OCI-LY3 (cell line): ENCODE results near the gene TEAD1.

Experiments
- H2AFZ ChIP-seq: fragments of 200-600, 300-600 bp; shearing (Covaris generic); 2 replicates; pipeline ENCODE4 v1.6.0; 2014; ENCODE audit warnings: antibody characterized with exemption, low read depth, low read length
- H3K27ac ChIP-seq: fragments of 200-600, 300-600 bp; sonication (generic); 2 replicates; pipeline ENCODE4 v1.5.1; 2014; ENCODE audit warnings: mild to moderate bottlenecking, low read length, moderate library complexity, mixed read lengths
- H3K27me3 ChIP-seq: fragments of 200-600, 300-600 bp; sonication (generic); 2 replicates; pipeline ENCODE4 v1.6.1; 2014; ENCODE audit warnings: low read depth, low read length, mixed read lengths
- H3K36me3 ChIP-seq: fragments of 200-600, 300-600 bp; sonication (generic); replicated peaks from 2 replicates; pipeline ENCODE3; 2014; ENCODE audit warnings: low read depth, low read length, mixed read lengths
- H3K4me1 ChIP-seq: fragments of 300-600, 200-600 bp; sonication (generic); 2 replicates; pipeline ENCODE4 v1.6.1; 2014; ENCODE audit warnings: low read length, mixed read lengths
- H3K4me2 ChIP-seq: fragments of 200-600, 300-600 bp; sonication (generic); 2 replicates; pipeline ENCODE4 v1.6.1; 2014; ENCODE audit warnings: low read length, mixed read lengths
- H3K4me3 ChIP-seq: fragments of 300-600, 200-600 bp; sonication (generic); 2 replicates; pipeline ENCODE4 v1.5.1; 2014; ENCODE audit warnings: antibody characterized with exemption, mild to moderate bottlenecking, low read length, moderate library complexity
- H3K79me2 ChIP-seq: fragments of 300-600, 200-600 bp; shearing (Covaris generic); 2 replicates; pipeline ENCODE4 v1.6.1; 2014; ENCODE audit warnings: mild to moderate bottlenecking, low read length, mixed read lengths
- H3K9ac ChIP-seq: fragments of 300-600, 200-600 bp; shearing (Covaris generic); 2 replicates; pipeline ENCODE4 v1.6.0; 2014; ENCODE audit warnings: mild to moderate bottlenecking, low read length, moderate library complexity
- H3K9me3 ChIP-seq: fragments of 200-600, 300-600 bp; shearing (Covaris generic); 2 replicates; pipeline ENCODE4 v1.6.1; 2014; ENCODE audit warnings: low read length, mixed read lengths; ENCODE audit not compliant: insufficient read depth
- H4K20me1 ChIP-seq: fragments of 200-600, 300-600 bp; sonication (generic); 2 replicates; pipeline ENCODE4 v1.6.1; 2016; ENCODE audit warnings: low read length, mixed read lengths; ENCODE audit not compliant: insufficient read depth
- CTCF ChIP-seq: fragments of 200-600, 300-600 bp; sonication (generic); IDR thresholded peaks from 2 replicates; pipeline ENCODE4 v1.5.1; 2014; ENCODE audit warnings: antibody characterized with exemption, low read length, low read depth
- EZH2phosphoT487 ChIP-seq: fragments of 200-600 bp; shearing (Covaris generic); IDR thresholded peaks from 2 replicates; pipeline ENCODE4 v1.6.1; 2018; ENCODE audit warnings: antibody characterized with exemption, mixed run types, low read depth

The TEAD1 gene

GRCh38 chr11:12901874-12902481, 227.8 kb downstream of the TEAD1 start:
- Histone ChIP-seq H4K20me1 (no peaks in the 10 kb centered on the region), H3K9ac (no peak overlapping the region), H3K9me3 (no peaks in the 10 kb centered on the region), H3K36me3 (no peaks in the 10 kb centered on the region), H3K27ac (no peak overlapping the region), H3K4me1 (peaks cover 12% of the 10 kb centered on the region; the same call in 1 of the 2 replicates), H3K79me2 (no peaks in the 10 kb centered on the region), H3K27me3 (no peaks in the 10 kb centered on the region; the same call in 1 of the 2 replicates), H2AFZ (no peak overlapping the region), H3K4me2 (no peak overlapping the region), H3K4me3 (no peak overlapping the region)
- TF ChIP-seq EZH2phosphoT487: no peak
- TF ChIP-seq CTCF: no peak

- peaks cover 12% of the 10 kb centered on the region; the same call in 1 of the 2 replicates for H3K4me1 ChIP-seq
- H3K27me3 ChIP-seq: no peaks in the 10 kb centered on the region; the same call in 1 of the 2 replicates
- H3K79me2 ChIP-seq: no peaks in the 10 kb centered on the region
- H3K9ac ChIP-seq: no peak overlapping the region
- no peak overlapping the region for H2AFZ ChIP-seq
- H4K20me1 ChIP-seq: no peaks in the 10 kb centered on the region
- TF ChIP-seq CTCF (no peak), EZH2phosphoT487 (no peak)
- no peak overlapping the region for H3K4me2 ChIP-seq
- no peaks in the 10 kb centered on the region for H3K9me3 ChIP-seq
- no peak overlapping the region for H3K4me3 ChIP-seq
- no peak overlapping the region for H3K27ac ChIP-seq
- H3K36me3 ChIP-seq: no peaks in the 10 kb centered on the region
Observed at GRCh38 chr11:12902791-12903486, 228.7 kb downstream of the TEAD1 start.

- Histone ChIP-seq H3K9ac (no peak overlapping the region), H4K20me1 (no peaks in the 10 kb centered on the region), H3K4me2 (no peak overlapping the region), H3K4me1 (peaks cover 7% of the 10 kb centered on the region; the same call in 1 of the 2 replicates), H2AFZ (no peak overlapping the region), H3K27me3 (no peaks in the 10 kb centered on the region; the same call in 1 of the 2 replicates), H3K36me3 (no peaks in the 10 kb centered on the region), H3K9me3 (no peaks in the 10 kb centered on the region), H3K4me3 (no peak overlapping the region), H3K27ac (no peak overlapping the region), H3K79me2 (no peaks in the 10 kb centered on the region)
- TF ChIP-seq CTCF (no peak), EZH2phosphoT487 (no peak)
Observed at GRCh38 chr11:12905435-12905834, 231.2 kb downstream of the TEAD1 start.

- no peaks in the 10 kb centered on the region for H3K36me3 ChIP-seq
- no peak overlapping the region for H3K9ac ChIP-seq
- no peaks in the 10 kb centered on the region for H3K9me3 ChIP-seq
- peaks cover 4% of the 10 kb centered on the region; the same call in 1 of the 2 replicates for H3K4me1 ChIP-seq
- no peaks in the 10 kb centered on the region for H4K20me1 ChIP-seq
- H3K27me3 ChIP-seq: no peaks in the 10 kb centered on the region; the same call in 1 of the 2 replicates
- no peaks in the 10 kb centered on the region for H3K79me2 ChIP-seq
- no peak overlapping the region for H3K4me2 ChIP-seq
- no peak overlapping the region for H3K27ac ChIP-seq
- no peak overlapping the region for H3K4me3 ChIP-seq
- TF ChIP-seq CTCF: no peak
- TF ChIP-seq EZH2phosphoT487: no peak
- H2AFZ ChIP-seq: no peak overlapping the region
Observed at GRCh38 chr11:12906501-12906900, 232.3 kb downstream of the TEAD1 start.
